Measurements from ENCODE around the gene FAM72A.
"Not testable (repeated sequence)": the region's sequence is repeated elsewhere in the genome, so short reads cannot be mapped to it uniquely, and the experiment has no call there.

FAM72A gene

GRCh38 chr1:206202789-206203363 lies at the start of gene FAM72A:
Gene FAM72A (minus strand): TSS chr1:206202839. CDS start chr1:206202025, 814 bp downstream.
- DNase-seq = peak; percentile 100

- not testable (repeated sequence) for DNase-seq
Measured at GRCh38 chr1:206250953-206251681, 48.5 kb upstream of the FAM72A start.

GRCh38 chr1:206246129-206246886 lies 43.7 kb upstream of the FAM72A start:
- not testable (repeated sequence) for DNase-seq

GRCh38 chr1:206245479-206245878 lies 42.8 kb upstream of the FAM72A start:
- not testable (repeated sequence) for DNase-seq

- DNase-seq = peak; percentile 59
Measured at GRCh38 chr1:206243335-206243734, 40.7 kb upstream of the FAM72A start.

GRCh38 chr1:206240288-206240687 lies 37.6 kb upstream of the FAM72A start:
- DNase-seq = not testable (repeated sequence)

- DNase-seq = not testable (repeated sequence)
Measured at GRCh38 chr1:206235190-206235589, 32.6 kb upstream of the FAM72A start.

- not testable (repeated sequence) for DNase-seq
Measured at GRCh38 chr1:206234189-206234916, 31.7 kb upstream of the FAM72A start.

- not testable (repeated sequence) for DNase-seq
Measured at GRCh38 chr1:206232970-206233645, 30.5 kb upstream of the FAM72A start.

GRCh38 chr1:206231989-206232388 lies 29.4 kb upstream of the FAM72A start:
- not testable (repeated sequence) for DNase-seq

- DNase-seq = not testable (repeated sequence)
Measured at GRCh38 chr1:206229286-206229685, 26.6 kb upstream of the FAM72A start.

- DNase-seq = not testable (repeated sequence)
Measured at GRCh38 chr1:206226886-206227285, 24.2 kb upstream of the FAM72A start.

GRCh38 chr1:206225386-206225785 lies 22.7 kb upstream of the FAM72A start:
- not testable (repeated sequence) for DNase-seq

- DNase-seq = not testable (repeated sequence)
Measured at GRCh38 chr1:206224190-206224776, 21.6 kb upstream of the FAM72A start.

- DNase-seq = not testable (repeated sequence)
Measured at GRCh38 chr1:206221585-206221984, 18.9 kb upstream of the FAM72A start.

- not testable (repeated sequence) for DNase-seq
Measured at GRCh38 chr1:206220332-206221000, 17.8 kb upstream of the FAM72A start.

- not testable (repeated sequence) for DNase-seq
Measured at GRCh38 chr1:206219514-206220331, 17.1 kb upstream of the FAM72A start.

- not testable (repeated sequence) for DNase-seq
Measured at GRCh38 chr1:206218765-206219164, 16.1 kb upstream of the FAM72A start.

- not testable (repeated sequence) for DNase-seq
Measured at GRCh38 chr1:206218285-206218684, 15.6 kb upstream of the FAM72A start.

Measured in DMS53 (cell line).